GM12864 (cell line): ENCODE measurements around the gene RPL7A.

Experiments
- DNase-seq: peaks from one replicate; pipeline ENCODE4 v3.0.0-alpha.2; 2011; ENCODE audit warnings: low read depth
- H3K4me3 ChIP-seq: 2 replicates; pipeline ENCODE4 v1.5.1; 2011; ENCODE audit warnings: mild to moderate bottlenecking, low read depth, low read length, control low read depth
- TF ChIP-seq, protein P1 (sequence below): IDR thresholded peaks from 2 replicates; pipeline ENCODE4 v1.5.1; 2011; ENCODE audit warnings: low read depth, mild to moderate bottlenecking, moderate library complexity, low read length, control low read depth, inconsistent platforms; ENCODE audit errors: missing control alignments

Gene RPL7A

DNA sequence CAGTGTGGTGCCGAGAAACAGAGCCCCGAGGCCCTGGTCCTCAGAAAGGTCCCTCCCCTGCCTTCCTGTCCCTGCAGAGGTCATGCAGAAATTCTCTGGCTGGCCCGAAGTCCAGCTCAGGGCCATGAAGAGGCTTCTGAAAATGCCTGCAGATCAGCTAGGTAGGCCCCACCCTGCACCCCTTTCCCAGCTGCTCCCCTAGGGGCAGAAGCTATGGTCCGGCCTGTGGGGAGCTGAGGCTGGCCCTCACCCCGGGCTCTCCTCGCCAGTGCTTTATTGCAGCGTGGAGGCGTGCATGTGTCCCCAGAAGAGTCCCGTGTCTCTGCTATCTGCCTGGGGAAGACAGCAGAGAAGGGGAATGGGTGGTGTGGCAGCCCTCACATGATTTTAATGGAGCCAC is 49.9 kb downstream of the RPL7A start:
- no peak overlapping the region for H3K4me3 ChIP-seq
- TF ChIP-seq, protein P1, sequence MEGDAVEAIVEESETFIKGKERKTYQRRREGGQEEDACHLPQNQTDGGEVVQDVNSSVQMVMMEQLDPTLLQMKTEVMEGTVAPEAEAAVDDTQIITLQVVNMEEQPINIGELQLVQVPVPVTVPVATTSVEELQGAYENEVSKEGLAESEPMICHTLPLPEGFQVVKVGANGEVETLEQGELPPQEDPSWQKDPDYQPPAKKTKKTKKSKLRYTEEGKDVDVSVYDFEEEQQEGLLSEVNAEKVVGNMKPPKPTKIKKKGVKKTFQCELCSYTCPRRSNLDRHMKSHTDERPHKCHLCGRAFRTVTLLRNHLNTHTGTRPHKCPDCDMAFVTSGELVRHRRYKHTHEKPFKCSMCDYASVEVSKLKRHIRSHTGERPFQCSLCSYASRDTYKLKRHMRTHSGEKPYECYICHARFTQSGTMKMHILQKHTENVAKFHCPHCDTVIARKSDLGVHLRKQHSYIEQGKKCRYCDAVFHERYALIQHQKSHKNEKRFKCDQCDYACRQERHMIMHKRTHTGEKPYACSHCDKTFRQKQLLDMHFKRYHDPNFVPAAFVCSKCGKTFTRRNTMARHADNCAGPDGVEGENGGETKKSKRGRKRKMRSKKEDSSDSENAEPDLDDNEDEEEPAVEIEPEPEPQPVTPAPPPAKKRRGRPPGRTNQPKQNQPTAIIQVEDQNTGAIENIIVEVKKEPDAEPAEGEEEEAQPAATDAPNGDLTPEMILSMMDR: no peak
- DNase-seq: no peak

DNA sequence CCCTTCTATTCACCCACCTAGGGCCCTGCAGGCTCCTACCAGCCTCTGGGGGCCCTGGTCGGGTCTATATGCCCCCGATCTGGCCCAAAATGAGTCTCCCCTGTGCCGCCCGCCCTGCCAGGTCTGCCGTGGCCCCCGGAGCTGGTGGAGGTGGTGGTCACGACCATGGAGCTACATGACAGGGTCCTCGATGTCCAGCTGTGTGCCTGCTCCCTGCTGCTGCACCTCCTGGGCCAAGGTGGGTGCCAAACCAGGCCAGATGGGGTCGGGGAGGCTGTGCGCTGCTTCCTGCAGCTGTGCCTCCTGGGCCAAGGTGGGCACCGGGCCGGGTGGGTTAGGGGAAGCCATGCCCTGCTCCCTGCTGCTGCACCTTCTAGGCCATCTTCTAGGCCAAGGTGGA is 52.3 kb downstream of the RPL7A start:
- no peak for DNase-seq

More for the DNA sequence above, 52.3 kb downstream of the RPL7A start:
- H3K4me3 ChIP-seq: no peak overlapping the region
- TF ChIP-seq, protein P1: no peak
